ENCODE results near the gene FNDC3B. TPM values are rescaled to one million over a fixed set of nuclear protein-coding genes. Genes with fewer than 3 reads are reported as not detected.

FNDC3B gene
- total RNA-seq, 1 donor from 2014 or later: 171 TPM

- ATAC-seq (no peak), DNase-seq (ENCODE audit: low spot score) (no peak)
- intact Hi-C loops (cut with DNase I): no loop called here
Observed at GRCh38 chr3:172294223-172294806, 254.9 kb downstream of the FNDC3B start.

- DNase-seq (ENCODE audit: low spot score): no peak
- ATAC-seq: no peak
- intact Hi-C loops (cut with DNase I): no loop called here
Observed at GRCh38 chr3:172296248-172296974, 257.0 kb downstream of the FNDC3B start.

GRCh38 chr3:172296975-172297332 lies 257.6 kb downstream of the FNDC3B start:
- intact Hi-C loops (cut with DNase I): no loop called here
- DNase-seq (ENCODE audit: low spot score) (no peak), ATAC-seq (no peak)

- ATAC-seq (no peak), DNase-seq (ENCODE audit: low spot score) (no peak)
- intact Hi-C loops (cut with DNase I): no loop called here
Observed at GRCh38 chr3:172298247-172298646, 258.9 kb downstream of the FNDC3B start.

- DNase-seq (ENCODE audit: low spot score): no peak
- ATAC-seq: no peak
- intact Hi-C loops (cut with DNase I): no loop called here
Observed at GRCh38 chr3:172300187-172300586, 260.8 kb downstream of the FNDC3B start.

- DNase-seq (ENCODE audit: low spot score): no peak
- no peak for ATAC-seq
- intact Hi-C loops (cut with DNase I): no loop called here
Observed at GRCh38 chr3:172300862-172301261, 261.5 kb downstream of the FNDC3B start.

- DNase-seq (ENCODE audit: low spot score): no peak
- peak; percentile 53 for ATAC-seq
- intact Hi-C loops (cut with DNase I): no loop called here
Observed at GRCh38 chr3:172302203-172302602, 262.8 kb downstream of the FNDC3B start.

GRCh38 chr3:172303181-172303580 lies 263.8 kb downstream of the FNDC3B start:
- intact Hi-C loops (cut with DNase I): no loop called here
- ATAC-seq (peak; percentile 78), DNase-seq (ENCODE audit: low spot score) (no peak)

- intact Hi-C loops (cut with DNase I): no loop called here
- no peak for DNase-seq (ENCODE audit: low spot score)
- no peak for ATAC-seq
Observed at GRCh38 chr3:172303941-172304558, 264.7 kb downstream of the FNDC3B start.

GRCh38 chr3:172305552-172305951 lies 266.2 kb downstream of the FNDC3B start:
- intact Hi-C loops (cut with DNase I): no loop called here
- ATAC-seq (no peak), DNase-seq (ENCODE audit: low spot score) (no peak)

GRCh38 chr3:172305974-172306373 lies 266.6 kb downstream of the FNDC3B start:
- no peak for ATAC-seq
- DNase-seq (ENCODE audit: low spot score): no peak
- intact Hi-C loops (cut with DNase I): no loop called here

- intact Hi-C loops (cut with DNase I): no loop called here
- DNase-seq (ENCODE audit: low spot score) (no peak), ATAC-seq (no peak)
Observed at GRCh38 chr3:172307141-172307560, 267.8 kb downstream of the FNDC3B start.

GRCh38 chr3:172309059-172309458 lies 269.7 kb downstream of the FNDC3B start:
- ATAC-seq (no peak), DNase-seq (ENCODE audit: low spot score) (no peak)
- intact Hi-C loops (cut with DNase I): no loop called here

GRCh38 chr3:172309741-172310427 lies 270.5 kb downstream of the FNDC3B start:
- ATAC-seq (no peak), DNase-seq (ENCODE audit: low spot score) (no peak)
- intact Hi-C loops (cut with DNase I): loop anchor here (10.0 kb wide), 1 partner anchor 55 kb away; no protein-coding TSS in a partner anchor

- no peak for ATAC-seq
- intact Hi-C loops (cut with DNase I): loop anchor here (10.0 kb wide), 1 partner anchor 56 kb away; no protein-coding TSS in a partner anchor
- DNase-seq (ENCODE audit: low spot score): no peak
Observed at GRCh38 chr3:172310428-172310760, 271.0 kb downstream of the FNDC3B start.

GRCh38 chr3:172311217-172311616 lies 271.8 kb downstream of the FNDC3B start:
- intact Hi-C loops (cut with DNase I): loop anchor here (10.0 kb wide), 1 partner anchor 56 kb away; no protein-coding TSS in a partner anchor
- DNase-seq (ENCODE audit: low spot score): no peak
- no peak for ATAC-seq

GRCh38 chr3:172312001-172312400 lies 272.6 kb downstream of the FNDC3B start:
- ATAC-seq (peak; percentile 55), DNase-seq (ENCODE audit: low spot score) (no peak)
- intact Hi-C loops (cut with DNase I): loop anchor here (10.0 kb wide), 1 partner anchor 57 kb away; no protein-coding TSS in a partner anchor

GRCh38 chr3:172312711-172313110 lies 273.3 kb downstream of the FNDC3B start:
- intact Hi-C loops (cut with DNase I): loop anchor here (10.0 kb wide), 1 partner anchor 58 kb away; no protein-coding TSS in a partner anchor
- no peak for ATAC-seq
- DNase-seq (ENCODE audit: low spot score): no peak

GRCh38 chr3:172313671-172314070 lies 274.3 kb downstream of the FNDC3B start:
- DNase-seq (ENCODE audit: low spot score): no peak
- intact Hi-C loops (cut with DNase I): loop anchor here (10.0 kb wide), 1 partner anchor 59 kb away; no protein-coding TSS in a partner anchor
- no peak for ATAC-seq
